HepG2 (cell line): Measurements from ENCODE around the gene SPATA25. TPM values are rescaled to one million over a fixed set of nuclear protein-coding genes. Genes with fewer than 3 reads are reported as not detected.
A peak's percentile ranks its signal among the peaks of the same experiment; 100 is the strongest.

Source experiments
- CBX2 ChIP-seq, 2 experiments: fragments of 200-600 bp in 1 of 2; sonication (generic); formaldehyde crosslinking in 1 of 2; IDR thresholded peaks; 2 replicates each; pipeline versions ENCODE4 v1.7.0 to v1.8.1; 2018 to 2022; ENCODE audit warnings: low read depth in 2 of 2, low read length in 1 of 2, mild to moderate bottlenecking in 1 of 2, missing genetic modification reagents in 1 of 2
- CHD2 ChIP-seq: IDR thresholded peaks from 2 replicates; pipeline ENCODE4 v1.6.1; 2011; ENCODE audit warnings: low read depth, low read length, improper control_type of control experiment
- CTCF ChIP-seq: sonication (generic); formaldehyde crosslinking; IDR thresholded peaks from 2 replicates; pipeline ENCODE4 v1.5.0; 2020; ENCODE audit warnings: mild to moderate bottlenecking, missing genetic modification reagents, moderate library complexity
- HNRNPUL1 ChIP-seq: fragments of 200-400 bp; formaldehyde crosslinking; IDR thresholded peaks from 2 replicates; pipeline ENCODE4 v1.6.1; 2017; ENCODE audit warnings: low read depth, mild to moderate bottlenecking, low read length, moderate library complexity
- HOXA7 ChIP-seq: sonication (generic); formaldehyde crosslinking; IDR thresholded peaks from 2 replicates; pipeline ENCODE4 v1.8.1; 2022; ENCODE audit warnings: mild to moderate bottlenecking, missing genetic modification reagents, moderate library complexity
- JUND ChIP-seq: sonication (generic); formaldehyde crosslinking; IDR thresholded peaks from 2 replicates; pipeline ENCODE4 v1.8.0; 2022; ENCODE audit warnings: mild to moderate bottlenecking, missing genetic modification reagents
- KAT7 ChIP-seq: IDR thresholded peaks from 2 replicates; pipeline ENCODE4 v1.6.1; 2018; ENCODE audit warnings: borderline replicate concordance, missing compliant biosample characterization
- KDM5B ChIP-seq: sonication (generic); formaldehyde crosslinking; IDR thresholded peaks from 2 replicates; pipeline ENCODE4 v1.4.0; 2020; ENCODE audit warnings: missing genetic modification reagents, mild to moderate bottlenecking, borderline replicate concordance
- NFATC3 ChIP-seq: sonication (generic); formaldehyde crosslinking; IDR thresholded peaks from 2 replicates; pipeline ENCODE4 v1.5.1; 2020; ENCODE audit warnings: mild to moderate bottlenecking, missing genetic modification reagents
- NFE2L1 ChIP-seq: sonication (generic); formaldehyde crosslinking; IDR thresholded peaks from 2 replicates; pipeline ENCODE4 v1.4.0; 2020; ENCODE audit warnings: missing genetic modification reagents, mild to moderate bottlenecking, borderline replicate concordance
- NR2F2 ChIP-seq: IDR thresholded peaks from 2 replicates; pipeline ENCODE4 v1.6.1; 2012; ENCODE audit warnings: low read depth, inconsistent platforms, borderline replicate concordance
- SMARCC2 ChIP-seq: fragments of 450-650 bp; IDR thresholded peaks from 2 replicates; pipeline ENCODE4 v1.6.1; 2017; ENCODE audit warnings: antibody characterized with exemption, mild to moderate bottlenecking
- SOX6 ChIP-seq, 2 experiments: fragments of 450-650 bp in 1 of 2; sonication (generic) in 1 of 2; formaldehyde crosslinking in 1 of 2; IDR thresholded peaks; 2 replicates each; pipeline versions ENCODE4 v1.4.0 to v1.6.1; 2017 to 2020; ENCODE audit warnings: antibody characterized with exemption in 1 of 2, mild to moderate bottlenecking in 1 of 2, missing genetic modification reagents in 1 of 2
- SRF ChIP-seq: IDR thresholded peaks from 2 replicates; pipeline ENCODE4 v1.6.1; 2011; ENCODE audit warnings: mild to moderate bottlenecking, low read depth, low read length, moderate library complexity
- TGIF2 ChIP-seq: IDR thresholded peaks from 2 replicates; pipeline ENCODE4 v1.6.1; 2016; ENCODE audit warnings: control low read depth, missing compliant biosample characterization
- ZBTB44 ChIP-seq: sonication (generic); formaldehyde crosslinking; IDR thresholded peaks from 2 replicates; pipeline ENCODE4 v1.4.0; 2020; ENCODE audit warnings: missing genetic modification reagents
- ZHX1 ChIP-seq: sonication (generic); formaldehyde crosslinking; IDR thresholded peaks from 2 replicates; pipeline ENCODE4 v1.8.1; 2022; ENCODE audit warnings: low read depth, mild to moderate bottlenecking, missing genetic modification reagents
- ZMAT3 ChIP-seq: sonication (generic); formaldehyde crosslinking; conservative IDR thresholded peaks from 2 replicates; pipeline ENCODE4 v1.7.0; 2021; ENCODE audit warnings: missing genetic modification reagents
- ZNF350 ChIP-seq: sonication (generic); formaldehyde crosslinking; IDR thresholded peaks from 2 replicates; pipeline ENCODE4 v1.4.0; 2020; ENCODE audit warnings: mild to moderate bottlenecking, low read depth, missing genetic modification reagents, borderline replicate concordance
- ZNF543 ChIP-seq: sonication (generic); formaldehyde crosslinking; IDR thresholded peaks from 2 replicates; pipeline ENCODE4 v1.4.0; 2020; ENCODE audit warnings: mild to moderate bottlenecking, missing genetic modification reagents
- ZNF557 ChIP-seq: sonication (generic); formaldehyde crosslinking; IDR thresholded peaks from 2 replicates; pipeline ENCODE4 v1.4.0; 2020; ENCODE audit warnings: missing genetic modification reagents
- ZNF75D ChIP-seq: sonication (generic); formaldehyde crosslinking; IDR thresholded peaks from 2 replicates; pipeline ENCODE4 v1.8.1; 2023; ENCODE audit warnings: missing genetic modification reagents, mild to moderate bottlenecking, borderline replicate concordance
- ZNF772 ChIP-seq: sonication (generic); formaldehyde crosslinking; IDR thresholded peaks from 2 replicates; pipeline ENCODE4 v1.5.0; 2020; ENCODE audit warnings: mild to moderate bottlenecking, missing genetic modification reagents
- ZSCAN25 ChIP-seq: sonication (generic); formaldehyde crosslinking; IDR thresholded peaks from 2 replicates; pipeline ENCODE4 v1.8.0; 2022; ENCODE audit warnings: mild to moderate bottlenecking, missing genetic modification reagents
- polyA plus RNA-seq, 8 experiments: library from polyadenylated mRNA; depleted of rRNA in 3 of 8; stranded (reverse) in 7 of 8; unstranded in 1 of 8; fragments of >200 nt; fragmentation: Illumina TruSeq in 4 of 8; extraction: Trizol in 4 of 8; gene quantifications; 2 replicates each; pipeline versions ENCODE4 v1.2.1 to v1.2.3, GENCODE V29; 2011 to 2016; ENCODE audit warnings: low read depth in 4 of 8, missing spikeins in 1 of 8, mixed read lengths in 1 of 8; ENCODE audit not compliant: insufficient read depth in 1 of 8
- total RNA-seq, 5 experiments: library from RNA; depleted of rRNA; stranded (reverse); fragments of >200 nt; fragmentation: Illumina TruSeq; extraction: Trizol; gene quantifications; 2 replicates each; pipeline ENCODE4 v1.2.3, GENCODE V29; 2016; ENCODE audit warnings: low read depth in 1 of 5

SPATA25 gene
- total and polyA plus RNA-seq, 2 of the 13 experiments (the other 11 are each of a cell fraction or from before 2014, with no cell fraction given): 4.8 to 7.6 TPM

- TF ChIP-seq SOX6 (IDR thresholded peaks at IDR 0.05): no peak
- peak; percentile 58; the same call in 1 of the 2 replicates for TF ChIP-seq SOX6 (CRISPR knock-in tag; IDR thresholded peaks at IDR 0.05)
- TF ChIP-seq ZNF543 (CRISPR knock-in tag): no peak
- no peak; the same call in 1 of the 2 replicates for TF ChIP-seq ZMAT3 (CRISPR knock-in tag)
- no peak for TF ChIP-seq HNRNPUL1
- no peak for TF ChIP-seq ZNF75D (CRISPR knock-in tag)
- no peak; the same call in none of the 2 replicates for TF ChIP-seq KAT7 (CRISPR knock-in tag)
- TF ChIP-seq ZNF350 (CRISPR knock-in tag): peak; percentile 7; the same call in 1 of the 2 replicates
- TF ChIP-seq ZHX1: no peak; the same call in none of the 2 replicates
- TF ChIP-seq CBX2 (IDR thresholded peaks at IDR 0.05; ENCODE audit: low read depth, low read length): no peak
- TF ChIP-seq CBX2 (CRISPR knock-in tag; IDR thresholded peaks at IDR 0.05; ENCODE audit: low read depth): no peak
- TF ChIP-seq HOXA7 (CRISPR knock-in tag): no peak
- TF ChIP-seq ZNF772 (CRISPR knock-in tag): peak; percentile 84
- TF ChIP-seq ZSCAN25: peak; percentile 60; the same call in 1 of the 2 replicates
- TF ChIP-seq ZNF557: no peak; the same call in 1 of the 2 replicates
- TF ChIP-seq NFE2L1: no peak
- TF ChIP-seq JUND (CRISPR knock-in tag): 0 out of 2 replicates have a peak, but pooled peaks have one; percentile 32
- no peak; the same call in 1 of the 2 replicates for TF ChIP-seq NR2F2
- TF ChIP-seq KDM5B (CRISPR knock-in tag): no peak
- TF ChIP-seq NFATC3: no peak; the same call in 1 of the 2 replicates
- no peak for TF ChIP-seq SMARCC2
- no peak for TF ChIP-seq SRF
- TF ChIP-seq TGIF2 (CRISPR knock-in tag): peak; percentile 81; the same call in 1 of the 2 replicates
- TF ChIP-seq ZBTB44 (CRISPR knock-in tag): no peak
- TF ChIP-seq CHD2: no peak; the same call in 1 of the 2 replicates
- TF ChIP-seq CTCF (CRISPR knock-in tag): peak; percentile 89
Measured at GRCh38 chr20:45933266-45934045, 46.0 kb upstream of the SPATA25 start (continued).
